ENCODE data around the gene PRCD. TPM values are rescaled to one million over a fixed set of nuclear protein-coding genes. Genes with fewer than 3 reads are reported as not detected.

PRCD gene
- polyA plus RNA-seq, 1 of the 3 experiments (the other 2 are of a cell fraction) = 2.2 TPM

DNA sequence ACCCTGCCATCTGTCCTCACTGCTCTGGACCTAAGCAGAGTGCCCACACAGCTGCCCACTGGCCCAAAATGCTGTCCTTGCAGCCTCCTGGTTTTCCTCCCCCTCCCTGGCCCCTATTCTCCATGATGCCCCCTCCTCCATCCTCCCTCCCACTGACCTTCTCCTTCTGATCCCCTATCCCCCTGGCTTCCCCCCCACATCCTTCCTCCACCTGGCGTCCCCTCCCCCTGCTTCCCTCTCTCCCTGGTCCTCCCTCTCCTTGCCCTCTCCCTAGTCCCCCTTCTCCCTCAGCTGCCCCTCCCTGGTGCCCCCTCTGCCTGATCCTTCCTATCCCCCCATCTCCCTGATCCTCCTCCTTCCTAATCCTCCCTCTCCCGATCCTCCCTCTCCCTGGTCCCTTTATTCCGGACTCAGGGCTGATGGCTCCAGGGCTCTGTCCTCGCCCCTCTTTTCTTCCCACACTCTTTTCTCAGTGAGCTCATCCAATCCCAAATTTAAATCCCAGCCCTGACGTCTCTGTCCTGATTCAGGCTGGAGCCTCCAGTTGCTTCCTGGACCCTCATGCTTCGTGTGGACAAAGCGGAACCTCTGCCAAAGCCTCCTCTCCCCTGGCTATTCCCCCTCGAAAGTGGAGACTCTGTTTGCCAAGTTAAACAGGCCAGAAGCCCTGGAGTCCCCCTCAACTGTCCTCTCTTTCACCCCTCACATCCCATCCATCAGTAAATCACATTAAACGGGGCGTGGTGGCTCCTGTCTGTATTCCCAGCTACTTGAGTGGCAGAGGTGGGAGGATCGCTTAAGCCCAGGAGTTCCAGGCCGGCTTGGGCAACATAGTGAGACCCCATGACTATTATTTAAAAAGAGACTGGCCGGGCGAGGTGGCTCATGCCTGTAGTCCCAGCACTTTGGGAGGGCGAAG lies 20.5 kb upstream of the PRCD start:
- Histone ChIP-seq H3K4me2 (no peak overlapping the region), H3K27ac (ENCODE audit: low read depth in 2 of 2, low read length in 1 of 2) (no peak overlapping the region), H3K9me3 (no peaks in the 10 kb centered on the region), H3K27me3 (ENCODE audit: insufficient read depth) (peaks cover 17% of the 10 kb centered on the region; the same call in 1 of the 2 replicates), H3K36me3 (replicated peaks in 1 of 2; ENCODE audit: control insufficient read depth in 1 of 2, insufficient read depth in 2 of 2, low read length in 1 of 2) (no peaks in the 10 kb centered on the region), H3F3A (replicated peaks; ENCODE audit: insufficient read depth) (no peaks in the 10 kb centered on the region), H3K9ac (no peak overlapping the region), H3K79me2 (ENCODE audit: insufficient read depth) (no peaks in the 10 kb centered on the region), H3K4me1 (ENCODE audit: control insufficient read depth in 1 of 2, insufficient read depth in 2 of 2, low read depth in 1 of 2, low read length in 1 of 2) (peaks cover 0 to 5% of the 10 kb centered on the region in 2 experiments; a peak in 1 of 4 replicates), H3K4me3 (ENCODE audit: low read depth in 2 of 2, low read length in 1 of 2) (no peak overlapping the region), H4K20me1 (ENCODE audit: insufficient read depth) (no peaks in the 10 kb centered on the region), H3K9me2 (no peaks in the 10 kb centered on the region), H2AFZ (ENCODE audit: low read depth) (no peak overlapping the region)
- no peak for DNase-seq
- TF ChIP-seq FOXJ3 (CRISPR knock-in tag; IDR thresholded peaks at IDR 0.05) (no peak), POLR2AphosphoS5 (IDR thresholded peaks at IDR 0.05; ENCODE audit: low read depth, low read length) (no peak), TAF1 (IDR thresholded peaks at IDR 0.05; ENCODE audit: borderline replicate concordance, low read depth, low read length) (no peak), FOSL2 (IDR thresholded peaks at IDR 0.05; ENCODE audit: borderline replicate concordance, low read depth) (no peak), TEAD4 (IDR thresholded peaks at IDR 0.05; ENCODE audit: borderline replicate concordance, insufficient read depth) (no peak), JUND (IDR thresholded peaks at IDR 0.05) (no peak), CHD2 (IDR thresholded peaks at IDR 0.05; ENCODE audit: low read length, partially characterized antibody) (no peak), NFIC (IDR thresholded peaks at IDR 0.05; ENCODE audit: borderline replicate concordance) (no peak), EZH2phosphoT487 (IDR thresholded peaks at IDR 0.05; ENCODE audit: borderline replicate concordance, low read depth) (no peak), RXRA (IDR thresholded peaks at IDR 0.05; ENCODE audit: borderline replicate concordance, low read depth) (no peak), EP300 (IDR thresholded peaks at IDR 0.05; ENCODE audit: borderline replicate concordance in 1 of 2, low read depth in 1 of 2, low read length in 1 of 2) (no peak)
- ChIA-PET CTCF (interaction anchor here (0.6 to 22.2 kb wide), 13 partner anchors 9 to 164 kb away, joined by 3 to 679 read pairs (median 13); partner anchors contain the start of genes AANAT, CYGB, PRCD and UBE2O), POLR2A (interaction anchor here (3.4 kb wide), 1 partner anchor 26 kb away, joined by 26 read pairs; no protein-coding TSS in a partner anchor)
- WGBS (ENCODE audit: low lambda C conversion rate) = 77% methylated on average over 15 of the region's 15 CpGs

DNA sequence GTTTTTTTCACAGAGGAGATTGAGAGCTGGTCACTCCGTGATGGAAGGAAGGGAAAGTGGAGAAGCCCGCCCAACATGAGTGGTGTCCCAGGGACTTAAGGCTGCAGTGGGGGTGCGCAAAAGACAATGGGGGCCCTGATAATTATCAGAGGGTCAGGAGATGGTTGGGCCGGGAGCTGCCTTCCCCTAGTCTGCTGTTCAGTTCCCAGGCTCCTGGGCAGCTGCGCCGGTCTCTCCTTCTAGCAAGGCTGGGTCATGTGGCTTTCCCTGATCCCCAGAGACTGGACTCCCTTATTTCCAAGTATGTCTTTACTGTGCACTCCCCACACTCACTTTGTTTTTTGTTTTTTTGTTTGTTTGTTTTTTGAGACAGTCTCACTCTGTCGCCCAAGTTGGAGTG lies 18.6 kb upstream of the PRCD start:
- Histone ChIP-seq H3K9me2 (no peaks in the 10 kb centered on the region), H3K79me2 (ENCODE audit: insufficient read depth) (no peaks in the 10 kb centered on the region), H4K20me1 (ENCODE audit: insufficient read depth) (no peaks in the 10 kb centered on the region), H2AFZ (ENCODE audit: low read depth) (no peak overlapping the region), H3K9ac (no peak overlapping the region), H3F3A (replicated peaks; ENCODE audit: insufficient read depth) (peaks cover 12% of the 10 kb centered on the region), H3K4me2 (no peak overlapping the region), H3K27me3 (ENCODE audit: insufficient read depth) (peaks cover 17% of the 10 kb centered on the region; the same call in 1 of the 2 replicates), H3K27ac (ENCODE audit: low read depth in 2 of 2, low read length in 1 of 2) (no peak overlapping the region), H3K4me1 (ENCODE audit: control insufficient read depth in 1 of 2, insufficient read depth in 2 of 2, low read depth in 1 of 2, low read length in 1 of 2) (peaks cover 0 to 14% of the 10 kb centered on the region in 2 experiments; a peak in 1 of 4 replicates), H3K36me3 (replicated peaks in 1 of 2; ENCODE audit: control insufficient read depth in 1 of 2, insufficient read depth in 2 of 2, low read length in 1 of 2) (no peaks in the 10 kb centered on the region), H3K4me3 (ENCODE audit: low read depth in 2 of 2, low read length in 1 of 2) (no peak overlapping the region), H3K9me3 (no peaks in the 10 kb centered on the region)
- DNase-seq = no peak
- CTCF ChIA-PET = interaction anchor here (0.9 to 22.2 kb wide), 16 partner anchors 8 to 194 kb away, joined by 3 to 679 read pairs (median 14); partner anchors contain the start of genes AANAT, CYGB, PRCD and ST6GALNAC2
- POLR2A ChIA-PET = interaction anchor here (0.9 to 3.4 kb wide), 2 partner anchors 24 to 160 kb away, joined by 3 to 26 read pairs; no protein-coding TSS in a partner anchor
- 87% methylated on average over 7 of the region's 7 CpGs for WGBS (ENCODE audit: low lambda C conversion rate)
- no peak for TF ChIP-seq FOXM1 (IDR thresholded peaks at IDR 0.05; ENCODE audit: low read depth)
- TF ChIP-seq EP300 (IDR thresholded peaks at IDR 0.05; ENCODE audit: borderline replicate concordance in 1 of 2, low read depth in 1 of 2, low read length in 1 of 2) = no peak
- no peak for TF ChIP-seq SMC3 (IDR thresholded peaks at IDR 0.05; ENCODE audit: low read depth, low read length)
- TF ChIP-seq, protein P1, sequence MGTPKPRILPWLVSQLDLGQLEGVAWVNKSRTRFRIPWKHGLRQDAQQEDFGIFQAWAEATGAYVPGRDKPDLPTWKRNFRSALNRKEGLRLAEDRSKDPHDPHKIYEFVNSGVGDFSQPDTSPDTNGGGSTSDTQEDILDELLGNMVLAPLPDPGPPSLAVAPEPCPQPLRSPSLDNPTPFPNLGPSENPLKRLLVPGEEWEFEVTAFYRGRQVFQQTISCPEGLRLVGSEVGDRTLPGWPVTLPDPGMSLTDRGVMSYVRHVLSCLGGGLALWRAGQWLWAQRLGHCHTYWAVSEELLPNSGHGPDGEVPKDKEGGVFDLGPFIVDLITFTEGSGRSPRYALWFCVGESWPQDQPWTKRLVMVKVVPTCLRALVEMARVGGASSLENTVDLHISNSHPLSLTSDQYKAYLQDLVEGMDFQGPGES (IDR thresholded peaks at IDR 0.05; ENCODE audit: low read depth, low read length) = no peak
- no peak for TF ChIP-seq YY1 (IDR thresholded peaks at IDR 0.05; ENCODE audit: low read depth)
- TF ChIP-seq FOXJ3 (CRISPR knock-in tag; IDR thresholded peaks at IDR 0.05) = no peak
- TF ChIP-seq, protein P2, sequence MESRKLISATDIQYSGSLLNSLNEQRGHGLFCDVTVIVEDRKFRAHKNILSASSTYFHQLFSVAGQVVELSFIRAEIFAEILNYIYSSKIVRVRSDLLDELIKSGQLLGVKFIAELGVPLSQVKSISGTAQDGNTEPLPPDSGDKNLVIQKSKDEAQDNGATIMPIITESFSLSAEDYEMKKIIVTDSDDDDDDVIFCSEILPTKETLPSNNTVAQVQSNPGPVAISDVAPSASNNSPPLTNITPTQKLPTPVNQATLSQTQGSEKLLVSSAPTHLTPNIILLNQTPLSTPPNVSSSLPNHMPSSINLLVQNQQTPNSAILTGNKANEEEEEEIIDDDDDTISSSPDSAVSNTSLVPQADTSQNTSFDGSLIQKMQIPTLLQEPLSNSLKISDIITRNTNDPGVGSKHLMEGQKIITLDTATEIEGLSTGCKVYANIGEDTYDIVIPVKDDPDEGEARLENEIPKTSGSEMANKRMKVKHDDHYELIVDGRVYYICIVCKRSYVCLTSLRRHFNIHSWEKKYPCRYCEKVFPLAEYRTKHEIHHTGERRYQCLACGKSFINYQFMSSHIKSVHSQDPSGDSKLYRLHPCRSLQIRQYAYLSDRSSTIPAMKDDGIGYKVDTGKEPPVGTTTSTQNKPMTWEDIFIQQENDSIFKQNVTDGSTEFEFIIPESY (IDR thresholded peaks at IDR 0.05; ENCODE audit: borderline replicate concordance, low read depth) = no peak
- no peak for TF ChIP-seq EZH2phosphoT487 (IDR thresholded peaks at IDR 0.05; ENCODE audit: borderline replicate concordance, low read depth)
- no peak for TF ChIP-seq CHD2 (IDR thresholded peaks at IDR 0.05; ENCODE audit: low read length, partially characterized antibody)
- no peak for TF ChIP-seq ELF1 (IDR thresholded peaks at IDR 0.05)
- no peak for TF ChIP-seq POLR2AphosphoS5 (IDR thresholded peaks at IDR 0.05; ENCODE audit: low read depth, low read length)
- no peak for TF ChIP-seq SIN3A (IDR thresholded peaks at IDR 0.05; ENCODE audit: borderline replicate concordance, low read depth, low read length)
- TF ChIP-seq, protein P3, sequence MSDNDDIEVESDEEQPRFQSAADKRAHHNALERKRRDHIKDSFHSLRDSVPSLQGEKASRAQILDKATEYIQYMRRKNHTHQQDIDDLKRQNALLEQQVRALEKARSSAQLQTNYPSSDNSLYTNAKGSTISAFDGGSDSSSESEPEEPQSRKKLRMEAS (IDR thresholded peaks at IDR 0.05; ENCODE audit: low read depth) = no peak
- TF ChIP-seq RFX5 (IDR thresholded peaks at IDR 0.05; ENCODE audit: low read length) = no peak
- TF ChIP-seq MEF2A (IDR thresholded peaks at IDR 0.05; ENCODE audit: borderline replicate concordance, low read depth) = no peak
- no peak for TF ChIP-seq RXRA (IDR thresholded peaks at IDR 0.05; ENCODE audit: borderline replicate concordance, low read depth)

Data from SK-N-SH (cell line).